SK-N-MC (cell line): ENCODE measurements around the gene EIF4EBP3.

Experiments used
- DNase-seq: peaks from one replicate; pipeline ENCODE4 v3.0.0-alpha.2; 2011; ENCODE audit warnings: low read depth, low spot score
- H3K27ac ChIP-seq: fragments of 200-600 bp; sonication (generic); 2 replicates; pipeline ENCODE4 v1.5.1; 2016; ENCODE audit warnings: mixed run types
- H3K36me3 ChIP-seq: fragments of 200-600 bp; sonication (generic); 2 replicates; pipeline ENCODE4 v1.6.1; 2017; ENCODE audit warnings: antibody characterized with exemption, low read length, mixed read lengths; ENCODE audit not compliant: insufficient read depth
- H3K4me3 ChIP-seq: fragments of 200-600 bp; sonication (generic); 2 replicates; pipeline ENCODE4 v1.5.1; 2016
- H3K9ac ChIP-seq: fragments of 200-600 bp; sonication (generic); 2 replicates; pipeline ENCODE4 v1.8.0; 2017; ENCODE audit warnings: mixed run types, mixed read lengths; ENCODE audit not compliant: insufficient read length
- H3K9me3 ChIP-seq: fragments of 200-600 bp; sonication (generic); 2 replicates; pipeline ENCODE4 v1.6.1; 2017; ENCODE audit warnings: low read depth, mild to moderate bottlenecking, antibody characterized with exemption, low read length, moderate library complexity, mixed read lengths
- EZH2 ChIP-seq: fragments of 200-600 bp; sonication (generic); IDR thresholded peaks from one replicate; pipeline ENCODE4 v1.6.1; 2017; ENCODE audit warnings: antibody characterized with exemption
- FOXP2 ChIP-seq: optimal IDR thresholded peaks from 2 replicates; pipeline ENCODE3; 2011; ENCODE audit warnings: mild to moderate bottlenecking, moderate library complexity; ENCODE audit not compliant: insufficient read depth; ENCODE audit errors: extremely low read length, control extremely low read depth
- POLR2AphosphoS5 ChIP-seq: IDR thresholded peaks from 2 replicates; pipeline ENCODE4 v1.6.1; 2012; ENCODE audit warnings: mild to moderate bottlenecking, low read depth, low read length, borderline replicate concordance

Gene EIF4EBP3

DNA sequence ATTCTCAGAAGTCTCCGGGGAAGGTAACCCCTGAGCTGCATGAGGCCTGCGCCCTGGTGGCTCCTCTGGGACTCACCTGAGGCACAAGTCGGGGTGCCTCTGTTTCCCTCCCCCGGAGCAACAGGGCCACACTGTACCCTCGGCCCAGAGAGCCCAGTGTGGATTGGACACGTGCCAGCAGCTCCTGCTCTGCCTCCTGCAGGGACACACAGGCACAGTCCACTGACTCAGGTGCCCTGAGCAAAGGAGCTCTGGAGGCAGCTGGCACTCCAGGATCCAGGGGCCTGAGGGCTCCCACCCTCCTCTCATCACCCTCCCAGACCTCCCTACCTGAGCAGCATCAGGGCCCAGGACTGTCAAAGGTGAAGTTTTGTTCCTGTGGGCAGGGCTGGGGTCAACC, 46.7 kb downstream of the EIF4EBP3 start:
- DNase-seq = no peak
- no peaks in the 10 kb centered on the region for H3K36me3 ChIP-seq
- no peak overlapping the region for H3K9ac ChIP-seq

DNA sequence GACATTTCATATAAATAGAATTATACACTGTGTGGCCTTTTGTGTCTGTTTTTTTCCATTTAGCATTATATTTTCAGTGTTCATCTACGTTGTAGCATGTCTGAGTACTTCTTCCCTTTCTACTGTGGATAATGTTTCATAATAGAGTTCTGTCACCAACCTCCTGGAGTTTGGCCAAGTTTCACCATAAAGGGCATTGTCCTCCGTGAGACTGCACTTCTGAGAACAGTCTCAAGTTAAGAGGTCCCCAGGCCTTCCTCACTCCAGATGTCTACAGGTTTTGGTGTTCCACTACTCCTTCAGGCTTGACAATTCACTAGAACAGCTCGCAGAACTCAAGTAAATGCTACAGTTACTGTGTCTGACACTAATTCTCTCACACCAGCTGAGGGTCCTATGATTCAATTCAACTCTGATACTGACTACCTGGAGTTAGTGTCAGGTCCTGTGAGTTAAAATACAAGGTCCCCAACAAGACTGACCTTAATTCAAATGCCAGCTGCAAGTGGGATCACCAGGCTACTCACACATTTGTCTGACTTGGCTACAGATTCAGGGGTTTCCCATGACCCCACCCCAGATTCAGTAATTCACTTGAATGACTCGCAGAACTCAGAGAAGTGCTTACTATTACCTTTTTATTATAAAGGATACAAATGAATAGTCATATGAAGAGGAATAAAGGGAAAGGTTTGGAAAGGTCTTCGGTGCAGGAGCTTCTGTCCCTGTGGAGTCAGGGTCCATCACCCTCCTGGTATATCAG, 48.3 kb downstream of the EIF4EBP3 start:
- Histone ChIP-seq H3K9me3 (no peaks in the 10 kb centered on the region), H3K4me3 (no peak overlapping the region), H3K9ac (no peak overlapping the region), H3K36me3 (no peaks in the 10 kb centered on the region), H3K27ac (no peak overlapping the region)
- no peak for DNase-seq
- no peak for TF ChIP-seq EZH2
- TF ChIP-seq POLR2AphosphoS5 = no peak
- no peak for TF ChIP-seq FOXP2

More for the DNA sequence above, 46.7 kb downstream of the EIF4EBP3 start:
- Histone ChIP-seq H3K4me3 (no peak overlapping the region), H3K27ac (no peak overlapping the region), H3K9me3 (no peaks in the 10 kb centered on the region)
- TF ChIP-seq FOXP2 (no peak), POLR2AphosphoS5 (no peak), EZH2 (no peak)

DNA sequence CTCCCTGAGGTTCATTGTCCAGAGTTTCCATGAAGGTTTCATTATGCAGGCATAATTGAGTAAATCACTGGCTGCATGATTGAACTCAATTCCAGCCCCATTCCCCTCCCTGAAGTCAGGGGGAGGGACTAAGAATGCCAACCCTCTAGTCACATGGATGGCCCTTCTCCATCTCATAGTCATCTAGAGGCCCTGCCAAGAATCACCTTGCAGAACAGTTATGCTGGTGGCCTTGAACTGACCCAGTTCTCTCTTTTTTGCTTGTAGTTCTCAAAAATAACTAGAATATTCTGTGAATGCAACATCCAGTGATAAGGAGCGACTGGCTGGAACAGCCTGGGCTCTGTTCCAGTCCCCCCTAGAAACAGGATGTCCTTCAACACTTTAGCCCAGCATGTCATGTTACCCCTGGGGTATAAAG, 48.9 kb downstream of the EIF4EBP3 start:
- Histone ChIP-seq H3K27ac (no peak overlapping the region), H3K9me3 (no peaks in the 10 kb centered on the region), H3K4me3 (no peak overlapping the region), H3K36me3 (no peaks in the 10 kb centered on the region), H3K9ac (no peak overlapping the region)
- TF ChIP-seq FOXP2 (no peak), EZH2 (no peak), POLR2AphosphoS5 (no peak)
- no peak for DNase-seq

DNA sequence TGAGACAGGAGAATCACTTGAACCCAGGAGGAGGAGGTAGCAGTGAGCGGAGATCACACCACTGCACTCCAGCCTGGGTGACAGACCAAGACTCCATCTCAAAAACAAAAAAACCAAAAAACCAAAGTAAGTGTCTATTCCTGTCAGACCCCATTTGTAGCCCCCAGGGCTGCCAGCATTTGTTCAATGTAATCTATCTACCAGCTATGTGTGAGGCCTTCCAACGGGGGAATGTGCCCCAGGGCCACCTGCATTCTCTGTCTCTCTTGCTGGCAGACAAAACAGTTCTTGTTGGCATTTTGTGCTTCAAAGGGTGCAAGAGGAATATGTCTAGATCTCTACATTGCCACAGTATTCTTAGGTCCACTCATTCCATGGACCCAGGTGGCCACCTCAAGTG, 51.4 kb downstream of the EIF4EBP3 start:
- no peak overlapping the region for H3K9ac ChIP-seq
- no peaks in the 10 kb centered on the region for H3K36me3 ChIP-seq
- H3K4me3 ChIP-seq = no peak overlapping the region
- no peaks in the 10 kb centered on the region for H3K9me3 ChIP-seq
- H3K27ac ChIP-seq = no peak overlapping the region
- no peak for DNase-seq
- no peak for TF ChIP-seq EZH2
- TF ChIP-seq FOXP2 = no peak
- TF ChIP-seq POLR2AphosphoS5 = no peak
